ENCODE measurements around the gene CBY3.
A peak's percentile ranks its signal among the peaks of the same experiment; 100 is the strongest.
"Not testable (repeated sequence)": the region's sequence is repeated elsewhere in the genome, so short reads cannot be mapped to it uniquely, and the experiment has no call there.

CBY3 gene

DNA sequence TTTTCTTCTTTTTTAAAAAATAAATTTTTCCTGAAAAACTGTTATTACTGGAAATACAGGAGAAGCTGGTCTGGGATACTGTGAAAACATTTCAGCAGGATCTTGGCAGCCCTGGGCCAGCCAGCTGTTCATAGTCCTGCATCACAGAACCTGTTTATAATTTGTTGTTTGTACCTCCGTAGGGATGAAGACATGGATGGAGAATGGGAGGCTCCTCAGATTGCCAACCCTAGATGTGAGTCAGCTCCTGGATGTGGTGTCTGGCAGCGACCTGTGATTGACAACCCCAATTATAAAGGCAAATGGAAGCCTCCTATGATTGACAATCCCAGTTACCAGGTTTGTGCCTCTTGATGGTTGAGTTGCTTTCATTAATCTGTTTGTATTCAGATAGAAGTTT, 39.4 kb upstream of the CBY3 start:
- in situ Hi-C loops (cut with HindIII; ENCODE audit: low sequenced_read_pairs), result no loop called here
- no peak for DNase-seq (ENCODE audit: low read depth)
- no peak overlapping the region for H3K4me3 ChIP-seq (ENCODE audit: low read depth, low read length)
- TF ChIP-seq, protein P1, sequence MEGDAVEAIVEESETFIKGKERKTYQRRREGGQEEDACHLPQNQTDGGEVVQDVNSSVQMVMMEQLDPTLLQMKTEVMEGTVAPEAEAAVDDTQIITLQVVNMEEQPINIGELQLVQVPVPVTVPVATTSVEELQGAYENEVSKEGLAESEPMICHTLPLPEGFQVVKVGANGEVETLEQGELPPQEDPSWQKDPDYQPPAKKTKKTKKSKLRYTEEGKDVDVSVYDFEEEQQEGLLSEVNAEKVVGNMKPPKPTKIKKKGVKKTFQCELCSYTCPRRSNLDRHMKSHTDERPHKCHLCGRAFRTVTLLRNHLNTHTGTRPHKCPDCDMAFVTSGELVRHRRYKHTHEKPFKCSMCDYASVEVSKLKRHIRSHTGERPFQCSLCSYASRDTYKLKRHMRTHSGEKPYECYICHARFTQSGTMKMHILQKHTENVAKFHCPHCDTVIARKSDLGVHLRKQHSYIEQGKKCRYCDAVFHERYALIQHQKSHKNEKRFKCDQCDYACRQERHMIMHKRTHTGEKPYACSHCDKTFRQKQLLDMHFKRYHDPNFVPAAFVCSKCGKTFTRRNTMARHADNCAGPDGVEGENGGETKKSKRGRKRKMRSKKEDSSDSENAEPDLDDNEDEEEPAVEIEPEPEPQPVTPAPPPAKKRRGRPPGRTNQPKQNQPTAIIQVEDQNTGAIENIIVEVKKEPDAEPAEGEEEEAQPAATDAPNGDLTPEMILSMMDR (IDR thresholded peaks at IDR 0.05; ENCODE audit: low read depth, low read length, missing control alignments), result no peak

DNA sequence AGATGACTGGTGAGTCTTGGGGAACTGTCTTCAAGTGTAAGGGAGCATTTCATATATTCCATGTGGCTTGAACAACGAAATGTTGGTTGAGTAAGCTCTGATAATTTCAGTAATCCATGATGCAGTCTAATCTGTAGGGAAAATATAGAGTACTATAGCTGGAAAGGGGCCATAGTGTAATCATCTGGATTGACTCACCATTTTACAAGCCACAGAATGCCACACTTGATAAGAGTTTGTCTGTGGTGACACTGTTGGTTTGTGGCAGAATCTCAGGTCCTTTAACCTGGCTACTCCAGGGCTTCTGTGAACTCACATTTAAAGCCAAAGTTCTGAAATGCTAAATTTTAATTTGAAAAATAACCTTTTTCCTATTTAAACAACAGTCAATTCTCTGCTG, 35.5 kb upstream of the CBY3 start:
- in situ Hi-C loops (cut with HindIII; ENCODE audit: low sequenced_read_pairs), result no loop called here
- no peak for DNase-seq (ENCODE audit: low read depth)

DNA sequence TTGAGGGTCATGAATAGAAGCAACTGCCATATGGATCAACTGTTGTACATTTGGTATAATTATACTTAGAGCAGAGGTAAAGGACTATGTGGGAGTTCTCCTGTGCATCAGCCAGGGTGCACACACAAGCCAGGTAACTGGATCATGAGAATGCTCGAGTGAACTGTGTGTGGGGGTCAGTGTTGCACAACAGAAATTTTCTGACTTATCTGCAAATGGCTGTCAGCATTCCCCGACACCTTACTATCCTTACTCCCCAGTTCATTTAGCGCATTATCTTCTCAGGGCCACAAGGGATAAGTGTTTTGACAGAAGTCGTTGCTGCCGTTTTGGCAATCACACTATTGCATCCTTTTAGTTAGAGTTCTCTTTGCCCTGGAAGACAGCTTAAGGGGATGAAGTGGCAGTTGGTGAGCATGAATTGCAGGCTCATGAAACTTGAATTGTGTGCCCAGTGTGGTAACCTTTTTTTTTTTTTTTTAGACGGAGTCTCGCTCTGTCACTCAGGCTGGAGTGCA, 19.6 kb upstream of the CBY3 start:
- DNase-seq (ENCODE audit: low read depth), result no peak
- TF ChIP-seq, protein P1 (IDR thresholded peaks at IDR 0.05; ENCODE audit: low read depth, low read length, missing control alignments), result no peak
- H3K4me3 ChIP-seq (ENCODE audit: low read depth, low read length), result peak overlapping the region; percentile 76
- in situ Hi-C loops (cut with HindIII; ENCODE audit: low sequenced_read_pairs), result no loop called here

More for the DNA sequence above, 35.5 kb upstream of the CBY3 start:
- TF ChIP-seq, protein P1 (IDR thresholded peaks at IDR 0.05; ENCODE audit: low read depth, low read length, missing control alignments), result no peak
- H3K4me3 ChIP-seq (ENCODE audit: low read depth, low read length), result no peak overlapping the region

DNA sequence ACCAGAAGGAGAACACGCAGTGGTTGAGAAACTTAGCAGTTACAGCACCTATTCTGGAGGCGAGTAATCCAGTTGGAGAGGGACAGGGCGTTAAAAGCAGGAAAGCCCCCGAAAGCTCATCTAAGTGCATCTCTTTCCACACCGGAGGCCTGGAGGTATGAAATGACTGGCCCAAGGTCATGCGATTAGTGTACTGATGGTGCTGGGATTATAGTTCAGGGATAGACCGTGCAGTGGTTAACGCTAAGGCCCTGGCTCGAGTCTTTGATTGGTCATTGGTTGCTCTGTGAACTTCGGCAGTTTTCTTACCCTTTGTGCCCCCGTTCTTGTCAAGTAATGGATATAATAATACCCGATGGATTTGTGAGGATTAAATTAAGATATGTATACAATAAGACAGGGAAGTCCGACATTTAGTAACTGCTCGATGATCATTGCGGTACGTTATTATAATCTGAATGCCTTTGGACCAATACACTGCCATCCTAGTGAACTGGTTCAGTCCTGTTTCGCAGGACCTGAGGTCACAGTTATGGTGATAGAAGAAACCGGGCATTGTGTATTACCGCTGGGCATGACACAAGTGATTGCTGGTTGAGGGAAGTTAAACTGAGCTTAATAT, 18.9 kb upstream of the CBY3 start:
- H3K4me3 ChIP-seq (ENCODE audit: low read depth, low read length), result peak overlapping the region; percentile 76
- DNase-seq (ENCODE audit: low read depth), result no peak
- TF ChIP-seq, protein P1 (IDR thresholded peaks at IDR 0.05; ENCODE audit: low read depth, low read length, missing control alignments), result no peak
- in situ Hi-C loops (cut with HindIII; ENCODE audit: low sequenced_read_pairs), result no loop called here

DNA sequence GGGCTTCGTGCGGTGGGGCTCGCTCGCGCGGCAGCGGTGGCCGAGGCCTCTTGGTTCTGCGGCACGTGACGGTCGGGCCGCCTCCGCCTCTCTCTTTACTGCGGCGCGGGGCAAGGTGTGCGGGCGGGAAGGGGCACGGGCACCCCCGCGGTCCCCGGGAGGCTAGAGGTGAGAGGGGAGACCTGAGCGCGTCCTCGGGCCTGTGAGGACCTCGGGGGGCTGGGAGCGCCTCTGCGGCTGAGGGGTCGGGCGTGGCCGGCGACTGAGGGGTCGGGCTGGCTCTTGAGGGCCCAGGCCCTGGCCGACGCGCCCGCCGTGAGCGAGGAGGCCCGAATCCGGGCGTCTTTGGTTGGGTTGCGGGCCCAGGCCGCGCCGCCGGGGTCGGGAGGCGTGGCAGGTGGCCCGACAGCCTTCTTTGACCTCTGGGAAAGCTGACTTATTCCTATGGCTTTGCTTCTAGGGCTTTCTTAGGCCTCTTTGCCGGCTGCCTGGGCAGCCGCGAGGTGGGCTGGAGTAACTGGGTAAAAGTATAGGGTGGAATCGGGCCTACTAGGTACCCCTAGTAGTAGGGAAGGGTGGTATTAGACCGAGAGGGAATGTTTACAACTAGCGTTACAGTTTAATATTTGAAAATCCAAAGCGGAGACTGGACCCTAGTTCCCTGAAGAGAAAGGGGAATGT, 18.2 kb upstream of the CBY3 start, which contains the start of gene CANX:
CANX (plus strand) TSS at position 33 of the 681 bp plus-strand sequence. CDS start 6,715 bp downstream, outside the sequence.
- TF ChIP-seq, protein P1 (IDR thresholded peaks at IDR 0.05; ENCODE audit: low read depth, low read length, missing control alignments), result no peak
- peak within 1 kb of the TSS; percentile 76 for H3K4me3 ChIP-seq (ENCODE audit: low read depth, low read length)
- DNase-seq (ENCODE audit: low read depth), result no peak
- in situ Hi-C loops (cut with HindIII; ENCODE audit: low sequenced_read_pairs), result no loop called here

DNA sequence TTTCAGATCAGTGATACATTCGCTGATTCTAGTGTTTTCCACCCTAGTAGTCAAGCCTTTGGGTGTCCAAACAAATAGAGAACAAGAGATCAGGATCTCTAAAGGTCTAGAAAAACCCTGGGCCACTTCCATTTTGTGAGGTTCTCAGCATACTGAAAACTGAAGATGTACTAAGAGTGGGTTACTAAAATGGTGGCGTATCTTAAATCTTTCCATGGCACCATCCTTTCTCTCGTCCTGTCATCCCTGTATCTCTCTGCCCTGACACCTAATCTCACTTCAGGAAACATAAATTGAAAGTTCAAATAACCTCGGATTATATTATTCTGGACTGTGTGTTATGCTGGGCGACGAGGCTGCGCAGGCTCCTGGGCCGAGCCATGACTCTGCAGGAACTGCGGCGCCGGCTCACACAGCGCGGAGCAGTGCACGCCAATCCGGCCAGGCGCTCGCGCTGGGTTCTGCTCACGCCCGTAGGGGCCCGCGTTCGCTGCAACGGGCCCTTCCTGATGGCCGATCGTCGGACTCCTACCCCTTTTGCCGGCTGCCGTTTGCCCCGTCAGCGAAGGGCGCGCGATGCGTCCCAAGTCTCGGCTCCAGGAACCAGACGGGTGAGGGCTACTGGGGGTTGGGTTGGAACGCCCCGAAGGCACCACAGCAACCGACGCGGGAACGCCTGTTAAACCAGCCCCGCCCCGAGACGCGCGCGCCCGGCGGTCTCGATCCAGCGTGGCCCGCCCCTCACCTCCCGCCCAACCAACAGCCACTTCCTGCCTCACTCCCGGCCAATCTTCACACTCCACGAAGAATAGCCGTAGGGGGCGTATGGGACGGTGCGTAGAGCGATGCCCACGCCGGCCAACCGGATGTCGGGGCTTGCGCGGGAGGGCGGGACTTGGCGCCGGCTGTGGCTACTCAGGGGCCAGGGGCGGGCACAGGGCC, 17.4 kb upstream of the CBY3 start:
- peak; percentile 98 for DNase-seq (ENCODE audit: low read depth)
- in situ Hi-C loops (cut with HindIII; ENCODE audit: low sequenced_read_pairs), result no loop called here
- TF ChIP-seq, protein P1 (IDR thresholded peaks at IDR 0.05; ENCODE audit: low read depth, low read length, missing control alignments), result no peak
- peak overlapping the region; percentile 76 for H3K4me3 ChIP-seq (ENCODE audit: low read depth, low read length)

DNA sequence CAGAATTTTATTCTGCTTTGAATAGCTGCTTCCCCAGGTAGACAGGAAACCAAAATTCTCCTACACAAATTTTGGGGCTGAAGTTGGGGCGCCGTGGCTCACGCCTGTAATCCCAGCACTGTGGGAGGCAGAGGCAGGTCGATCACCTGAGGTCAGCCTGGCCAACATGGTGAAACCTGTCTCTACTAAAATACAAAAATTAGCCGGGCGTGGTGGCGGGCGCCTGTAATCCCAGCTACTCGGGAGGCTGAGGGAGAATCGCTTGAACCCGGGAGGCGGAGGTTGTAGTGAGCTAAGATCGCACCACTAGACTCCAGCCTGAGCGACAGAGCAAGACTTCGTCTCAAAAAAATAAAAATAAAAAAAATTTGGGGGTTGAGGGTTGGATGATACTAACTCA, 16.7 kb upstream of the CBY3 start:
- peak overlapping the region; percentile 76 for H3K4me3 ChIP-seq (ENCODE audit: low read depth, low read length)
- in situ Hi-C loops (cut with HindIII; ENCODE audit: low sequenced_read_pairs); DNase-seq (ENCODE audit: low read depth): not testable (repeated sequence)

All from astrocyte of the cerebellum (primary cell).